Common myeloid progenitor, CD34-positive (primary cell): ENCODE data around the gene SZRD1.

ENCODE experiments used
- CTCF ChIA-PET: fragments of 350-600 bp; sonication (Branson Sonifier 250); formaldehyde crosslinking; loops from one replicate; lab custom pipeline; 2021; ENCODE audit warnings: antibody characterized with exemption; lab: Charles Lee
- POLR2A ChIA-PET: fragments of 350-600 bp; sonication (Branson Sonifier 250); formaldehyde crosslinking; loops from one replicate; lab custom pipeline; 2021; ENCODE audit warnings: antibody characterized with exemption; lab: Charles Lee
- DNase-seq, 3 donors: peaks; one replicate each; pipeline versions ENCODE4 v3.0.0 to v3.0.0-alpha.2; 2013
- H3K27ac ChIP-seq, 2 experiments: 1 replicate in 1 of 2; 2 replicates in 1 of 2; pipeline ENCODE4 v1.7.0; 2013; ENCODE audit warnings: inconsistent platforms in 2 of 2, low read length in 2 of 2, mild to moderate bottlenecking in 2 of 2, low read depth in 1 of 2, moderate library complexity in 1 of 2; ENCODE audit not compliant: severe bottlenecking in 2 of 2, insufficient read depth in 1 of 2, poor library complexity in 1 of 2
- H3K27me3 ChIP-seq, 5 experiments: replicated peaks in 2 of 5; 1 replicate in 3 of 5; 2 replicates in 2 of 5; pipeline versions ENCODE4 v1.6.1 to v1.7.0; 2013; ENCODE audit warnings: low read length in 4 of 5, mild to moderate bottlenecking in 2 of 5, moderate library complexity in 2 of 5, inconsistent platforms in 1 of 5; ENCODE audit not compliant: insufficient read depth in 5 of 5, control insufficient read depth in 4 of 5
- H3K36me3 ChIP-seq, 4 experiments: 1 replicate in 2 of 4; 2 replicates in 2 of 4; pipeline versions ENCODE4 v1.6.1 to v1.7.0; 2013; ENCODE audit warnings: low read length in 3 of 4, control low read depth in 1 of 4, mild to moderate bottlenecking in 1 of 4; ENCODE audit not compliant: control insufficient read depth in 4 of 4, insufficient read depth in 4 of 4
- H3K4me1 ChIP-seq, 4 experiments: 1 replicate in 3 of 4; 2 replicates in 1 of 4; pipeline versions ENCODE4 v1.6.1 to v1.7.1; 2013; ENCODE audit warnings: low read length in 3 of 4, mild to moderate bottlenecking in 3 of 4, control low read depth in 1 of 4, inconsistent platforms in 1 of 4, moderate library complexity in 1 of 4; ENCODE audit not compliant: control insufficient read depth in 4 of 4, insufficient read depth in 4 of 4; ENCODE audit errors: control extremely low read depth in 1 of 4
- H3K4me3 ChIP-seq, 7 experiments: 1 replicate in 4 of 7; 2 replicates in 3 of 7; pipeline versions ENCODE4 v1.5.1 to v1.7.0; 2013; ENCODE audit warnings: mild to moderate bottlenecking in 7 of 7, low read length in 6 of 7, moderate library complexity in 6 of 7, inconsistent platforms in 2 of 7, low read depth in 2 of 7, control low read depth in 1 of 7; ENCODE audit not compliant: insufficient read depth in 4 of 7, control insufficient read depth in 1 of 7; ENCODE audit errors: extremely low read depth in 1 of 7
- H3K9me3 ChIP-seq, 5 experiments: 1 replicate in 4 of 5; 2 replicates in 1 of 5; pipeline versions ENCODE4 v1.6.1 to v1.7.1; 2013; ENCODE audit warnings: low read length in 4 of 5, mild to moderate bottlenecking in 2 of 5, inconsistent platforms in 1 of 5, low read depth in 1 of 5, moderate library complexity in 1 of 5; ENCODE audit not compliant: control insufficient read depth in 4 of 5, insufficient read depth in 2 of 5; ENCODE audit errors: control extremely low read depth in 1 of 5
- WGBS: methylation state at CpG from one replicate; pipeline ENCODE4 v1.1.5; 2013; ENCODE audit not compliant: insufficient coverage; 5-methylcytosine and 5-hydroxymethylcytosine counted together

Gene SZRD1

GRCh38 chr1:16367258-16367967, 371 bp downstream of the SZRD1 start:
- no peaks in the 10 kb centered on the region for H3K27me3 ChIP-seq
- CTCF ChIA-PET = no interaction called here
- WGBS = 0% methylated on average over 31 of the region's 47 CpGs
- H3K36me3 ChIP-seq = no peaks in the 10 kb centered on the region
- H3K27ac ChIP-seq = peak overlapping the region; percentile 94 to 98
- H3K4me3 ChIP-seq = peak overlapping the region; percentile 75 to 98 (median 90)
- H3K4me1 ChIP-seq = peaks cover 19 to 52% (median 41%) of the 10 kb centered on the region in 4 experiments
- peak; percentile 87 to 96 (median 94) for DNase-seq
- no peaks in the 10 kb centered on the region for H3K9me3 ChIP-seq
- POLR2A ChIA-PET = interaction anchor here (0.7 to 1.0 kb wide), 2 partner anchors 15 to 73 kb away, joined by 3 to 5 read pairs; partner anchors contain the start of genes FBXO42 and NECAP2

DNA sequence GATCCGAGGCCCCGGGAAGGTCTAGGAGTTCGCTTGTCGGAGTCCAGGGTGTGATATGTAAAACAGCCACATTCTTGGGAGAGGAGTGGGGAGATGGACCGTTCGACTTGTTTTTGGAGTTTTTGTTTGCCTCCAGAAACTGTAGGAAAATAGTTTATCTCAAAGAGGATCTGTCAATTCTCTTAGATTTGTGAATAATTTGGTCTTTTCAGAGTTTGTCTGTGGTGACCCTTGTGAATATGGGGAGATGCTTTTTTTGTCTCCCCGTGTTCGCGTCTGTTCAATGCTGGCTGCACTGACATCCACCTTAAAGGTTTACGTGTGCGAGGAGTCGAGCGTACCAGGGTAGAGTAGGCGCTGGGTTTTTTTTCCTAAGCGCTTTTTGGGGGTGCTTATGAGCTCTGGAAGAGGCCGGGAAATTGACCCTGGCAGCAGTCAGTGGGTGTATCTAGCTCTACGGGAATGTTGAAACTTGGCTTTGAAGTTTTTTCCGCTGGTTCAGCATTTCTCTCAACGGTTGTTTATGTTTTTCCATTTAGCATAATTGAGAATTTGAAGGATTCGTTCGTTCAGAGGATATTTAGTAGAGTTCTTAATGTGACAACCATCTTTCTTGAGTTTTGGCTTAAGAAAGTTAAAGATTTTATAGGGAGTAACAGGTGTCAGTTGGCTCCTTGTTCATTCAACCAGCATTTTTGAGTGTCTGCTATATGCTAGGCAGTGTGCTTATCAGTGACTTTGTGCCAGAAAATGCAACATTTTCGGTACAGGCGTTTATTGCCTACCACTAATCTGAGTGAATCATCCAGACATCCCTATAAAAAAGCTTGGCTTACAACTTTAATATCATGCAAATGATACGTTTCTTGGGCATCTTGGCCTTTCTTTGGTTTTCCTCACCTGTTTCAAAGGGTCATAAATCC, 1.2 kb downstream of the SZRD1 start:
- H3K36me3 ChIP-seq = peaks cover 0 to 4% (median under 1%) of the 10 kb centered on the region in 4 experiments
- POLR2A ChIA-PET = interaction anchor here (0.7 to 1.0 kb wide), 2 partner anchors 16 to 72 kb away, joined by 3 to 5 read pairs; partner anchors contain the start of genes FBXO42 and NECAP2
- WGBS = 3% methylated on average over 19 of the region's 24 CpGs
- peak in 1 of 3 donors; percentile 8 for DNase-seq
- H3K9me3 ChIP-seq = no peaks in the 10 kb centered on the region
- H3K27ac ChIP-seq = peak overlapping the region; percentile 94 to 98
- H3K4me1 ChIP-seq = peaks cover 19 to 52% (median 41%) of the 10 kb centered on the region in 4 experiments
- H3K27me3 ChIP-seq = no peaks in the 10 kb centered on the region
- CTCF ChIA-PET = interaction anchor here (0.8 to 1.1 kb wide), 2 partner anchors 16 to 18 kb away, joined by 3 to 5 read pairs; no protein-coding TSS in a partner anchor
- H3K4me3 ChIP-seq = peak overlapping the region; percentile 75 to 98 (median 90)

DNA sequence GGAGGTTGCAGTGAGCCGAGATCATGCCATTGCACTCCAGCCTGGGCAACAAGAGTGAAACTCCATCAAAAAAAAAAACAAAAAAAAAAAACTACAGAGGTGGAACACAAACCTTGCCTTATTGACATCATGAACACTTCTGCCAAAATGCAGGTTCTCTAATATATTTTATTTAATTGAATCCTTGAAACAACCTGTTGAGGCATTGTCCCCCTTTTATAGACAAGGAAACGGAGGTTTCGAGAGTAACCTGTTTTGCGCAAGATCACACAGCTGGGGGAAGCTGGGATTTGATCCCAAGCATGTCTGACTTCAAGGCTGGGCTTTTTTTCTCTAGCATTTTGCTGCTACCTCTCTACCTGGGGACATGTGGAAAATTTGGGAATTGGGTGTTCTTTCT, 2.8 kb downstream of the SZRD1 start:
- H3K36me3 ChIP-seq = peaks cover 0 to 9% (median 2%) of the 10 kb centered on the region in 4 experiments
- H3K27me3 ChIP-seq = no peaks in the 10 kb centered on the region
- no peaks in the 10 kb centered on the region for H3K9me3 ChIP-seq
- H3K4me1 ChIP-seq = peaks cover 15 to 44% (median 33%) of the 10 kb centered on the region in 4 experiments
- no peak for DNase-seq
- 100% methylated on average over 1 of the region's 4 CpGs for WGBS
- ChIA-PET CTCF (interaction anchor here (1.1 kb wide), 1 partner anchor 17 kb away, joined by 5 read pairs; no protein-coding TSS in a partner anchor), POLR2A (interaction anchor here (0.6 kb wide), 1 partner anchor 816 kb away, joined by 6 read pairs; no protein-coding TSS in a partner anchor)
- H3K4me3 ChIP-seq = no peak overlapping the region
- no peak overlapping the region for H3K27ac ChIP-seq

DNA sequence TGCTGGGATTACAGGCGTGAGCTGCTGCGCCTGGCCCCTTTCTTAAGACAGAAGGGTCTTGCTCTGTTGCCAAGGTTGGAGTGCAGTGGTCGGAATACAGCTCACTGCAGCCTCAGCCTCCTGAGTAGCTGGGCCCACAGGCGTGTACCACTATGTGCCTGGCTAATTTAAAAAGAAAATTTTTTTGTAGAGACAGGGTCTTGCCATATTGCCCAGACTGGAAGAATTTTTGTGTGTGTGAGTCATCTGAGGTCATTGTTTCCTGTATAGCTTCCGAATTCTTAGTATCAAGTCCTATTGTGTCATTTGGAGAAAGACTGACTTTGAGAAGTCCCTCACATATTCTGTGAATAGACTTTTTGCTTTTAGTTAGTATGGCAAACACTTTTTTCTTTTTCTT, 4.7 kb downstream of the SZRD1 start:
- H3K4me3 ChIP-seq = no peak overlapping the region
- WGBS = 100% methylated on average over 3 of the region's 5 CpGs
- H3K9me3 ChIP-seq = no peaks in the 10 kb centered on the region
- no peaks in the 10 kb centered on the region for H3K27me3 ChIP-seq
- ChIA-PET CTCF (interaction anchor here (0.7 to 1.2 kb wide), 2 partner anchors 20 to 23 kb away, joined by 3 read pairs; partner anchors contain the start of gene FBXO42), POLR2A (no interaction called here)
- peak in 2 of 3 donors; percentile 78 to 85 for DNase-seq
- H3K27ac ChIP-seq = no peak overlapping the region
- peaks cover 9 to 35% (median 28%) of the 10 kb centered on the region in 4 experiments for H3K4me1 ChIP-seq
- H3K36me3 ChIP-seq = peaks cover 0 to 9% (median 2%) of the 10 kb centered on the region in 4 experiments

DNA sequence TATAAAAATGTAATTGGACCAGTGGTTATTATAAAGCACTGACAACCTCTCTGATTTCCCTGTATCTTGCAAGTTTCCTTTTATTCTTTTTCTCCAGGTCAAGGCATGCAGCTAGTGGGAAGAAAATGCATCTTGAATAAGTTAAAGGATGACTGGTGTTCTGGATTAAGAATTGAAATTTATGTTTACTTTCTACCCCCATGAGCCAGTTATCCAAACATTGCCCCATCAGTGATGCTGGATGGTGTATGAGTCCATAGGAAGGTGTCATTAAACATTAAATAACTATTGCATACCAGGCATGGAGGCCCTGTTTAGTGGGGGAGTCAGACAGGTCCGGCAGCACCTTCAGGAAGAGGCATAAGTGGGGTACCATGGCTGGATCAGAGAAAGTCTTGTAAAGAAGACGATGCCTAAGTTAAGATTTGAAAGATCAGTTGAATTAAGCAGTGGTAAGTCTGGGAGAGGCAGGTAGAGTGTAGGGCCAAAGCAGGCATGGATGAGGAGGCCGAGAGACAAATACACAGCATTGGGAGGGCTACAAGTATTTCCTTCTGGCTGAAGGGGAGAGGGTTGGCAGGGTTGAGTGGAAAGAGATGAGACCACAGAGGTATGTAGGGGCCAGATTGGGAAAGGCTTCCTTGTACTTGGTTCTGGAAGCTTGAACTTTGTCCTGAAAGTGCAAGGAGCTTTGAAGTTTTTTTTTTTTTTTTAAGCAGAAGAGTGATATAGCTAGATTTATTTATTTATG, 5.7 kb downstream of the SZRD1 start:
- Histone ChIP-seq H3K9me3 (no peaks in the 10 kb centered on the region), H3K27me3 (no peaks in the 10 kb centered on the region), H3K27ac (no peak overlapping the region), H3K36me3 (peaks cover 0 to 9% (median 2%) of the 10 kb centered on the region in 4 experiments), H3K4me3 (no peak overlapping the region), H3K4me1 (peaks cover 9 to 35% (median 28%) of the 10 kb centered on the region in 4 experiments)
- ChIA-PET POLR2A (no interaction called here), CTCF (interaction anchor here (1.0 to 1.2 kb wide), 2 partner anchors 16 to 21 kb away, joined by 3 read pairs; partner anchors contain the start of gene FBXO42)
- WGBS = 94% methylated on average over 3 of the region's 3 CpGs
- no peak for DNase-seq

- POLR2A ChIA-PET = interaction anchor here (0.6 to 2.6 kb wide), 2 partner anchors 13 to 18 kb away, joined by 3 to 7 read pairs; no protein-coding TSS in a partner anchor
- H3K4me3 ChIP-seq = no peak overlapping the region
- WGBS = 100% methylated on average over 2 of the region's 3 CpGs
Measured at GRCh38 chr1:16374266-16374665, 7.2 kb downstream of the SZRD1 start.

More at GRCh38 chr1:16374266-16374665, 7.2 kb downstream of the SZRD1 start:
- Histone ChIP-seq H3K27ac (no peak overlapping the region), H3K9me3 (no peaks in the 10 kb centered on the region), H3K27me3 (no peaks in the 10 kb centered on the region), H3K36me3 (peaks cover 0 to 13% (median 2%) of the 10 kb centered on the region in 4 experiments), H3K4me1 (peaks cover 0 to 21% (median 16%) of the 10 kb centered on the region in 4 experiments)
- CTCF ChIA-PET = interaction anchor here (1.1 to 3.3 kb wide), 4 partner anchors 10 to 69 kb away, joined by 3 to 12 read pairs (median 4); no protein-coding TSS in a partner anchor
- DNase-seq = no peak
